Stimulated activated CD8-positive, alpha-beta memory T cell treated with anti-CD3 and anti-CD28 coated beads, Interleukin-4, amount 100 ng/mL, for 48 hours (primary cell): ENCODE results near the gene CPNE2.
"Not testable (repeated sequence)": the region's sequence is repeated elsewhere in the genome, so short reads cannot be mapped to it uniquely, and the experiment has no call there.

Source experiments
- DNase-seq: peaks from one replicate; pipeline ENCODE4 v3.0.0-alpha.2; 2020

Gene CPNE2

GRCh38 chr16:57102888-57103851 lies 10.8 kb downstream of the CPNE2 start:
- DNase-seq: no peak

GRCh38 chr16:57104706-57105105 lies 12.3 kb downstream of the CPNE2 start:
- DNase-seq: no peak

- DNase-seq: no peak
Measured at GRCh38 chr16:57105184-57105583, 12.8 kb downstream of the CPNE2 start.

- DNase-seq: no peak
Measured at GRCh38 chr16:57106767-57107166, 14.4 kb downstream of the CPNE2 start.

- DNase-seq: no peak
Measured at GRCh38 chr16:57107321-57107922, 15.0 kb downstream of the CPNE2 start.

- DNase-seq: no peak
Measured at GRCh38 chr16:57108432-57108831, 16.0 kb downstream of the CPNE2 start.

- DNase-seq: not testable (repeated sequence)
Measured at GRCh38 chr16:57109259-57110105, 17.1 kb downstream of the CPNE2 start.

GRCh38 chr16:57110937-57111336 lies 18.6 kb downstream of the CPNE2 start:
- DNase-seq: no peak

GRCh38 chr16:57111420-57111819 lies 19.0 kb downstream of the CPNE2 start:
- no peak for DNase-seq

- no peak for DNase-seq
Measured at GRCh38 chr16:57112403-57113041, 20.1 kb downstream of the CPNE2 start.

- DNase-seq: no peak
Measured at GRCh38 chr16:57113042-57113453, 20.7 kb downstream of the CPNE2 start.

GRCh38 chr16:57113664-57114063 lies 21.3 kb downstream of the CPNE2 start:
- DNase-seq: no peak

- no peak for DNase-seq
Measured at GRCh38 chr16:57115168-57115513, 22.8 kb downstream of the CPNE2 start.

GRCh38 chr16:57115514-57116182 lies 23.3 kb downstream of the CPNE2 start:
- DNase-seq: no peak

GRCh38 chr16:57118461-57119084 lies 26.2 kb downstream of the CPNE2 start:
- DNase-seq: no peak

GRCh38 chr16:57123216-57123973 lies 31.0 kb downstream of the CPNE2 start:
- no peak for DNase-seq

GRCh38 chr16:57123974-57124674 lies 31.7 kb downstream of the CPNE2 start:
- DNase-seq: no peak

GRCh38 chr16:57125376-57125775 lies 33.0 kb downstream of the CPNE2 start:
- DNase-seq: no peak

GRCh38 chr16:57125969-57126368 lies 33.6 kb downstream of the CPNE2 start:
- DNase-seq: no peak

- no peak for DNase-seq
Measured at GRCh38 chr16:57126411-57126810, 34.0 kb downstream of the CPNE2 start.
